NCI-H187 (cell line): ENCODE data around the gene CLCN1.
"Not testable (repeated sequence)": the region's sequence is repeated elsewhere in the genome, so short reads cannot be mapped to it uniquely, and the experiment has no call there.

ENCODE experiments used
- DNase-seq, 2 experiments: peaks; one replicate each; lab custom pipeline; 2025; lab: John Stamatoyannopoulos, UW

The CLCN1 gene

GRCh38 chr7:143385891-143386781 lies 70.2 kb downstream of the CLCN1 start:
- no peak for DNase-seq

- no peak for DNase-seq
Measured at GRCh38 chr7:143387156-143387975, 71.5 kb downstream of the CLCN1 start.

GRCh38 chr7:143388051-143388450 lies 72.1 kb downstream of the CLCN1 start:
- DNase-seq: no peak

GRCh38 chr7:143388491-143389101 lies 72.7 kb downstream of the CLCN1 start:
- no peak for DNase-seq

GRCh38 chr7:143389316-143390103 lies 73.6 kb downstream of the CLCN1 start:
- DNase-seq: no peak

GRCh38 chr7:143390104-143390772 lies 74.3 kb downstream of the CLCN1 start:
- DNase-seq: no peak

- no peak for DNase-seq
Measured at GRCh38 chr7:143390773-143391317, 74.9 kb downstream of the CLCN1 start.

GRCh38 chr7:143391462-143392404 lies 75.8 kb downstream of the CLCN1 start:
- no peak for DNase-seq

- DNase-seq: not testable (repeated sequence)
Measured at GRCh38 chr7:143392427-143392826, 76.5 kb downstream of the CLCN1 start.

GRCh38 chr7:143392875-143393266 lies 77.0 kb downstream of the CLCN1 start:
- no peak for DNase-seq

GRCh38 chr7:143393267-143394041 lies 77.5 kb downstream of the CLCN1 start:
- no peak for DNase-seq

GRCh38 chr7:143394068-143394467 lies 78.2 kb downstream of the CLCN1 start:
- no peak for DNase-seq

- no peak for DNase-seq
Measured at GRCh38 chr7:143394777-143395176, 78.9 kb downstream of the CLCN1 start.

GRCh38 chr7:143395187-143396149 lies 79.6 kb downstream of the CLCN1 start:
- DNase-seq: no peak

GRCh38 chr7:143396182-143396581 lies 80.3 kb downstream of the CLCN1 start:
- DNase-seq: no peak

- no peak for DNase-seq
Measured at GRCh38 chr7:143396625-143397556, 81.0 kb downstream of the CLCN1 start.
